Measurements from ENCODE around the gene CFAP210. TPM values are rescaled to one million over a fixed set of nuclear protein-coding genes. Genes with fewer than 3 reads are reported as not detected.

Gene CFAP210
- total RNA-seq, 1 experiment from 2014 or later = 0.94 TPM

DNA sequence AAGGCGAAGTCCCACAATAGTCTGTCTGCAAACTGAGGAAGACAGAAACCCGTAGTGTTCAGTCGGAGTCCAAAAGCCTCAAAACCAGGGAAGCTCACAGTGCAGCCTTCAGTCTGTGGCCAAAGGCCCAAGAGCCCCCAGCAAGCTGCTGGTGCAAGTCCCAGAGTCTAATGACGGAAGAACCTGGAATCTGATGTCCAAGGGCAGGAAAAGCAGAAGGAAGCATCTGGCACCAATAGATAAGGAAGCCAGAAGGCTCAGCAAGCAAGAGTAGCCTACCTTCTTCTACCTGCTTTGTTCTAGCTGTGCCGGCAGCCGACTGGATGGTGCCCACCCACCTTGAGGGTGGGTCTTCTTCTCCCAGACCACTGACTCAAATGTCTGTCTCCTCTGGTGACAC lies 21.8 kb downstream of the CFAP210 start:
- WGBS (ENCODE audit: extremely low coverage, insufficient read length, low lambda C conversion rate) = no CpG with 5 or more reads among the region's 6 CpGs
- no peak overlapping the region for H3K27ac ChIP-seq (ENCODE audit: insufficient read length, low read depth, low read length)
- H3K36me3 Mint-ChIP-seq (ENCODE audit: insufficient read depth in 1 of 3, low read depth in 3 of 3) = no peaks in the 10 kb centered on the region

More for the DNA sequence above, 21.8 kb downstream of the CFAP210 start:
- Histone ChIP-seq H4K91ac (ENCODE audit: insufficient read length, low read depth, low read length) (no peak overlapping the region), H3T11ph (ENCODE audit: low read length) (no peak overlapping the region), H2BK20ac (ENCODE audit: low read depth, low read length, poor library complexity, severe bottlenecking) (no peak overlapping the region), H2BK120ac (ENCODE audit: low read depth, low read length, poor library complexity, severe bottlenecking) (no peak overlapping the region), H2BK12ac (ENCODE audit: insufficient read length, low read depth, low read length) (no peak overlapping the region), H3K23ac (ENCODE audit: insufficient read length, low read depth, low read length) (no peak overlapping the region), H3K14ac (ENCODE audit: insufficient read depth, low read length) (no peak overlapping the region), H3K79me1 (ENCODE audit: insufficient read depth, low read depth, low read length, poor library complexity, severe bottlenecking) (no peaks in the 10 kb centered on the region), H4K5ac (ENCODE audit: insufficient read length, low read depth, low read length) (no peak overlapping the region), H3K18ac (ENCODE audit: insufficient read length, low read depth, low read length) (no peak overlapping the region), H3K9ac (ENCODE audit: extremely low read depth, insufficient read length, low read length) (no peak overlapping the region), H3K4me1 (ENCODE audit: insufficient read depth, low read length) (no peaks in the 10 kb centered on the region), H3K27me3 (ENCODE audit: insufficient read depth, low read length) (no peaks in the 10 kb centered on the region), H4K20me1 (ENCODE audit: control insufficient read depth, insufficient read depth, insufficient read length) (no peaks in the 10 kb centered on the region), H2BK15ac (ENCODE audit: low read depth, low read length) (no peak overlapping the region), H2BK5ac (ENCODE audit: insufficient read length, low read length) (no peak overlapping the region), H3K4me2 (ENCODE audit: insufficient read depth, insufficient read length, low read length) (no peak overlapping the region), H3K23me2 (ENCODE audit: insufficient read length, low read depth, low read length, poor library complexity, severe bottlenecking) (no peaks in the 10 kb centered on the region), H2AK5ac (ENCODE audit: insufficient read length, low read length) (no peak overlapping the region), H3K79me2 (ENCODE audit: insufficient read depth, low read length) (no peaks in the 10 kb centered on the region), H4K8ac (replicated peaks; ENCODE audit: insufficient read length, low read depth, low read length) (no peak overlapping the region), H2AFZ (ENCODE audit: low read length) (no peak overlapping the region), H3K56ac (ENCODE audit: insufficient read length, low read depth, low read length) (no peak overlapping the region), H3K9me3 (ENCODE audit: control insufficient read depth, low read depth, low read length) (no peaks in the 10 kb centered on the region), H3K4ac (ENCODE audit: low read depth, low read length) (no peak overlapping the region)
- H3K9me3 Mint-ChIP-seq = no peaks in the 10 kb centered on the region
- H3K4me1 Mint-ChIP-seq = peaks cover 9 to 13% of the 10 kb centered on the region in 2 experiments
- TF ChIP-seq, protein P1, sequence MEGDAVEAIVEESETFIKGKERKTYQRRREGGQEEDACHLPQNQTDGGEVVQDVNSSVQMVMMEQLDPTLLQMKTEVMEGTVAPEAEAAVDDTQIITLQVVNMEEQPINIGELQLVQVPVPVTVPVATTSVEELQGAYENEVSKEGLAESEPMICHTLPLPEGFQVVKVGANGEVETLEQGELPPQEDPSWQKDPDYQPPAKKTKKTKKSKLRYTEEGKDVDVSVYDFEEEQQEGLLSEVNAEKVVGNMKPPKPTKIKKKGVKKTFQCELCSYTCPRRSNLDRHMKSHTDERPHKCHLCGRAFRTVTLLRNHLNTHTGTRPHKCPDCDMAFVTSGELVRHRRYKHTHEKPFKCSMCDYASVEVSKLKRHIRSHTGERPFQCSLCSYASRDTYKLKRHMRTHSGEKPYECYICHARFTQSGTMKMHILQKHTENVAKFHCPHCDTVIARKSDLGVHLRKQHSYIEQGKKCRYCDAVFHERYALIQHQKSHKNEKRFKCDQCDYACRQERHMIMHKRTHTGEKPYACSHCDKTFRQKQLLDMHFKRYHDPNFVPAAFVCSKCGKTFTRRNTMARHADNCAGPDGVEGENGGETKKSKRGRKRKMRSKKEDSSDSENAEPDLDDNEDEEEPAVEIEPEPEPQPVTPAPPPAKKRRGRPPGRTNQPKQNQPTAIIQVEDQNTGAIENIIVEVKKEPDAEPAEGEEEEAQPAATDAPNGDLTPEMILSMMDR (conservative IDR thresholded peaks at IDR 0.05) = no peak
- no peak overlapping the region for H3K4me3 Mint-ChIP-seq
- no peaks in the 10 kb centered on the region for H3K27me3 Mint-ChIP-seq (ENCODE audit: low read depth)
- H3K27ac Mint-ChIP-seq = no peak overlapping the region
- DNase-seq = no peak

Data from H9 (cell line).